HG02678 (cell line): Measurements from ENCODE around the gene TTC28.

Experiments
- ATAC-seq: cut with Tn5 transposase; IDR thresholded peaks from one replicate; pipeline ENCODE4 v1.9.1; 2021; ENCODE audit warnings: mild to moderate bottlenecking, moderate library complexity; ENCODE audit not compliant: unreplicated experiment

The TTC28 gene

DNA sequence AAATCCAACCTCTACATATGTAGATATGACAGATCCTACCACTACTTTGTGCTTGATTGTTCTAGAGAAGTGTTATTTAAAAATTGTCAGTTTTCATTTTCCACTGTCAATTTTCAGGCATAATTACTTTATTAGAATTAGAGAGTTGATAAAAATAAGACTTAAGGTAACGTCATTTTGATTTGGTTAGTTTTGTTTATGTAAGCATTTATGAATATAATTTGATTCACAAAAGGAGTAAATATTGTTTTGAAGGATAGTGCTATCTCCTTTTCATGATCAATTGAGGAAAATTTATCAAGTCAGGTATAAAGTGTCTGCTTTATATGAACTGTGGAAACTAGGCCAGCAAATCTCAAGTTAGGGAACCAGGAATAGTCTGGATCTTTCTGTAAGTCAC lies 718.0 kb downstream of the TTC28 start:
- no peak for ATAC-seq

DNA sequence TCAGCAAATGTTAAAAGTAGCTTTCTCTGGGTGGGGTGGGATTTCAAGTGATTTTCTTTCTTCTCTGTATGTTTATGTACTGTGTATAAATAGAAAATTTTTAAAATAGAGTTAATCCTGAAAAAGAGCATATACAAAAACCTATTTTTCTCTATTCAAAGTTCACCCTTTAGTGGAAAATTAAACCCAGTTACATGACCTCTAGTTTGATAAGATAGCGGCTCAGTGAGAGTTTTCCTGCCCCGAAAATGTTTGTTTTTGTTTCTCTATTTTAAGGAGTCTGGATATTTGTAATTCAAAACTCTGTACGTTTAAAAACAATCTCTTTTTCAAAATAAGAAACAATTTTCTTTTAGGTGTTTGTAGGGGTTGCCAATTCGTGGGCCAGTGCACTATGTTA lies 718.5 kb downstream of the TTC28 start:
- ATAC-seq: no peak

DNA sequence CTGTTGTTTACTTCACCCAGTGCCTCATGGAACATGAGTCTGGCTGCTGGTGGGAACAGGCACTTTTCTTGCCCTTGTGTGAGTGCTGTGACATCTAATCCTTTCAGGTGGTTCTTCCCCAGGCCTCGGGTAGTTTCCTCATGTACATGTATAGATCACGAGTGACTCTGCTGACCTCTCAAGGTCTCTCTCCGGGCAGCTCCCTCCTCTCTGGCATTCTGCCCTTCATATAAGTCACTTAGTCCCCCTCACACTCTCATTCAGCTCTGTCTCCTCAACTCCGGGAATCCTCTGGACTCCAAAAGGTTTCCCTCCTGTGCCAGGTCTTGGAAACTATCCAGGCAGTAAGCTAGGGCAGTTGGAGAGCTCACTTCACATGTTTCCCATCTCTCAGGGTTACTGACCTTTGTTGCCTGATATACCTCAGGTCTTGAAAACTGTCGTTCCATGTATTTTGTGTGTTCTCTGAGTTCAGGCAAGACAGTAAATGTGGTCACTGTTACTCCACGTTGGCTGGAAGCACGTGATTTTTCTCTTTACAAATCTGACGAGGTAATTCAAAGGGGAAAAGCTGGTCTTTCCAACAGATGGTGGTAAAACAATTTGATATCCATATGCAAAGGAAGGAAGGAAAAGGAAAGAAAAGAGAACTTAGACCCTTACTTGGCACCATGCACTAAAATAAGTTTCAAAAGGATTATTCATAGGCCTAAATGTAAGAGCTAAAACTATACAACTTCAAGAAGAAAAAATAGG lies 720.1 kb downstream of the TTC28 start:
- no peak for ATAC-seq

DNA sequence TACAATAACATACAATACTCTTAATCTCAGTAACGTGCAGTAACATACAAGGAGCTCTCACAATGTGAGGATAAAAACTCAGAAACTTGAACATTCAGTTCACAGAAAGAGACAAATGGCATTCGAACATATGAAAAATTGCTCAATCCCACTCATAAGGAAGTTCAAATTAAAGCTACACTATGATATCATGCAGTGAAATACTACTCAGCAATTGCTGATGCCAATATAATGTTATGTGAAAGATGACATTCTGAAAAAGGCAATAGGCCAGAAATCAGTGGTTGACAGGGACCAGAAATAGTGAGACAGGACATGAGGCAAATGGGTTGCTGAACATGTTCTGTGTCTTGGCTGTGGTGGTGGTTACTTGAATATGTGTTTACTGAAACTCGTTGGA lies 726.9 kb downstream of the TTC28 start:
- ATAC-seq: no peak

DNA sequence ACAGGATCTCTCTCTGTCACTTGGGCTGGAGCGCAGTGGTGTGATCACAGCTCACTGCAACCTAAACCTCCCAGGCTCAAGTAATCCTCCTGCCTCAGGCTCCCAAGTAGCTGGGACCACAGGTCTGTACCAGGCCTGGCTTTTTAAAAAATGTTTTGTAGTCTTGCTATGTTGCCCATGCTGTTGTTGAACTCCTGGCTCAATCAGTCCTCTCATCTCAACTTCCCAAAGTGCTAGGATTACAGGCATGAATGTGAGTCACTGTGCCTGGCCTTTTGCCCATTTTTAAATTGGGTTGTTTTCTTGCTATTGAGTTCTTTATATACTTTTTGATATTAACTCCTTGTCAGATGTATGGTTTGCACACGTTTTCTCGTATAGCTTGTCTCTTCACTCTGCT lies 727.5 kb downstream of the TTC28 start:
- ATAC-seq: no peak

DNA sequence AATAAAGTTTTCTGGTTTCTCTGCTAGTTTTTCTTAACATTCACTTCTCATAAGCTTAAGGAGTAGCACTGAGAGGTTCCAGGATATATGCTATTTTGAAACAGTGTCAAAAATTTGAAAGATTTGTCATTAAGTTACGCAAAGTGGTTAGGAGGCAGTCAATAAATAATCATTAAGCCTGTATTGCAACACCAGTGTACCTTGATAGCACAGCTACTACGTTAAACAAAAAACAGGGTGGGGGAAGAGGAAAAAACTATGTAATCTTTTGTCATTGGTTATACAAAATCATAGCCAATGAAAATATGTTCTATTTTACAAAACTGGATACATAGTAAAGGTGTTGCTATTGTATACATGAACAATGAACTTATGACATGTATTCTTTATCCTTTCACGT lies 730.2 kb downstream of the TTC28 start:
- ATAC-seq: no peak

DNA sequence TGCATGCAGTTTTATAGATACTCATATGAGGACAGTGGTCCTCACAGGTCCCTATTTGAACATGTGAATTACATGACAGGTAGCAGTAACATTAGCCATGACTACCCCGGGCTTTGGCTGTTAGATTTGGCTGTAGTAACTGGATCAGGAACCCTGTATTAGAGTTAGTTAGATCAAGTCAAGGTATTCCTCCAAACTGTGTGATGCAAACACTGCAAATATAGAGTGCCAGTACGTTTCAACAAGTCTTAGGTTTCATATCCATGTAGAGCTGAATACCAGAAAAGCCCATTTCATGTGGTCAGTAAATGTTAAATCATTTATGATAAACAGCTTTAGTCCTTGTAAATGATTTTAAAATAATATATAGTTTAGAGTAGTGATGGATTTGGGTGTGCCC lies 731.1 kb downstream of the TTC28 start:
- ATAC-seq: no peak

DNA sequence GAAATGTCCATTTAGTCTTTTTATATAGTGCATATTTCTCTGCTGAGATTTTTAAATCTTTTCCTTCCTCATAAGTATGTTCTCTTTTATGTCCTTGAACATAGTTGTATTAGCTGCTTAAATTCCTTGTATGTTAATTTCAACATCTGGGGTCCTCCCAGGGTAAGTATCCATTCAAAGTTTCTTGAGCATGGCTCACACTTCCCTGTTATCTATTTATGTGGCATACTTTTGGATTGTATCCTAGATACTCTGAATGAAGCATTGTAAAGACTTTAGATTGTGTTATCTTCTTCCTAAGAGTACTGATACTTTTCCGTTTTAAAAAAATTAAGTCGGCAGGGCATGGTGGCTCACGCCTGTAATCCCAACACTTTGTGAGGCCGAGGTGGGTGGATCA lies 732.2 kb downstream of the TTC28 start:
- ATAC-seq: no peak

DNA sequence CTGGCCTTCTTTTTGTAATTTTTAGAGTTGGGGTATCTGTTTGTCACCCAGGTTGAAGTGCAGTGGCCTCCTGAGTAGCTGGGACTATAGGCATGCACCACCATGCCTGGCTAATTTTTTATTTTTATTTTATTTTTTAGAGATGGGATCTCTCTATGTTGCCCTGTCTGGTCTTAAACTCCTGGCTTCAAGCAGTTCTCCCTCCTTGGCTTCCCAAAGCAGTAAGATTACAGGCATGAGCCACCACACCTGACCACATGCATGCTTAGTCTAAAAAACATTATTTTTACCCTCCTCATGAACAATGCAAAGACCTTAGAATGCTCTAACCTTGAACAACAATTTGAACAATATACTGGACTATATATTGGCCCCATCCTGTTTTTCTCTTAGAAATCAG lies 738.5 kb downstream of the TTC28 start:
- no peak for ATAC-seq

DNA sequence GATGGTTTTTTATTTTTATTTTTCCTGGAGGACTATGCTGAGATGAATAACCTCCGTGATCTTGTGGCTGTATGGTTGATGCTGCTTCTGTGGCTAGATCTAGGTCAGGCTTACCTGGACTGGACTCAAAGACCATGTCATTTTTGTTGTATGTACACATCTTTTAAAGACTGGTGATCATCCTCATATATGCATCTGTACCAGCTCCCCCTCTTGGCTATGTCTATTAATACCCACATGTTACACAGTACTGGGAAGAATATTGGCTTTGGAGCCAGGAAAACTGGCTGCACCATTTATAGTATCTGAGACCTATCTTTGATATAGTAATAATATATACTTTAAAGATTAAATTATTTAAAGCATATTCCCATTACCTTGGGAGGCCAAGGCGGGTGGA lies 742.2 kb downstream of the TTC28 start:
- no peak for ATAC-seq

DNA sequence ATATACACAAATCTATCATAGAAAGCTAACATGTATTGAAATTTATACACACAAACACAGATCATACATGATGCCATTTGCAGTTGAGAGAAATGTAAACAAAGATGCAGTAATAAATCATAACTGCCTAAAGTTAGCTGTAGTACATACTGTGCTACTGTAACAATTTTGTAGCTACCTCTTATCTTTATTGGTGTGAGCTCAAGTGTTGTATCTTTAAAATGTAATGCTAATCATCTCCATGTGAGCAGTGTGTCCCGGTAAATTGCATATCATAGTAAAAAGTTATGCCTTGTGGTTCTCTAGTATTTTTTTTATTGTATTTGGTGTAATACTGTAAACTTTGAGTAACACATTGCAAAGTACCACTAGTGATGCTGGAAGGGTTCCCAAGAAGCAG lies 743.7 kb downstream of the TTC28 start:
- ATAC-seq: no peak

DNA sequence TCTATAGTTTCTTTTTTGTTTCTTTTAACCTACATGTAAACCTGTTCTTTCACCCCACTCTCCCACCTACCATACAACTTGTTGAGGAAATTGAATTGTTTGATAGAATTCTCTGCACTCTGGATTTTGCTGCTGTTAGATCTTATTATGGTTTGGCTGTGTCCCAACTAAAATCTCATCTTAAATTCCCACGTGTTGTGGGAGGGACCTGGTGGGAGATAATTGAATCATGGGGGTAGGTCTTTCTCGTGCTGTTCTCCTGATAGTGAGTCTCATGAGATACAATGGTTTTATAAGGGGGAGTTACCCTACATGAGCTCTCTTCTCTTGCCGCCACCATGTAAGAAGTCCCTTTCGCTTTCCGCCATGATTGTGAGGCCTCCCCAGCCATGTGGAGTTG lies 745.6 kb downstream of the TTC28 start:
- no peak for ATAC-seq

DNA sequence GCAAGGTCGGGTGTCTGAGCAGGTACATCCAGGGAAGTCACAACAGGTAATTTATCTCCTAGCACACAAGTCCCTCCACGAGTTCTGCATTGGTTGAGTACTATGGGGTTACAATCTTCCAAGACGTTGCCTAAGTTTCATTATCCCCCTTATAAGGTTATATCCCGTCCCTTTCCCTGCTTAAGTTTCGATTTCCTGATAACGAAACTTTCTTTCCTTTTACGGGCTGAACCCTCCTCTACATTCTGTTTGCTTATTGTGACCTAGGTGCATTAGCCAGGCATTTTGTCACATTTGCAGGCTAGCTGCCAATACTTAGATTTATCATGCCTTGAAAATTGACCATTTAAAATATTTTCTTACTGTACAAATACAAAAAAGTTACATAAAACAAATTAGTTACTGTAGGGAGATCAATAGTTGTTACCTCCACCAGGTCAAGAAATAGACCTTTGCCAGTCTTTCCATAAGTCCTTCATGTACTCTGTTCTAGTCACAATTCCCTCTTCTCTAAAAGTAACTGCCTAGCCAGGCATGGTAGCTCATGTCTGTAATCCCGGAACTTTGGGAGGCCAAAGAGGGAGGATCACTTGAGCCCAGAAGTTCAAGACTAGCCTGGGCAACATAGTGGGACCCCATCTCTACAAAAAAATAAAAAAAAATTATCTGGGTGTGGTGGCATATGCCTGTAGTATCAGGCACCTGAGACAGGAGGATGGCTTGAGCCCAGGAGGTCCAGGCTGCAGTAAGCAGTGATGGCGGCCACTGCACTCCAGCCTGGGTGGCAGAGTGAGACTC lies 746.3 kb downstream of the TTC28 start:
- ATAC-seq: no peak

DNA sequence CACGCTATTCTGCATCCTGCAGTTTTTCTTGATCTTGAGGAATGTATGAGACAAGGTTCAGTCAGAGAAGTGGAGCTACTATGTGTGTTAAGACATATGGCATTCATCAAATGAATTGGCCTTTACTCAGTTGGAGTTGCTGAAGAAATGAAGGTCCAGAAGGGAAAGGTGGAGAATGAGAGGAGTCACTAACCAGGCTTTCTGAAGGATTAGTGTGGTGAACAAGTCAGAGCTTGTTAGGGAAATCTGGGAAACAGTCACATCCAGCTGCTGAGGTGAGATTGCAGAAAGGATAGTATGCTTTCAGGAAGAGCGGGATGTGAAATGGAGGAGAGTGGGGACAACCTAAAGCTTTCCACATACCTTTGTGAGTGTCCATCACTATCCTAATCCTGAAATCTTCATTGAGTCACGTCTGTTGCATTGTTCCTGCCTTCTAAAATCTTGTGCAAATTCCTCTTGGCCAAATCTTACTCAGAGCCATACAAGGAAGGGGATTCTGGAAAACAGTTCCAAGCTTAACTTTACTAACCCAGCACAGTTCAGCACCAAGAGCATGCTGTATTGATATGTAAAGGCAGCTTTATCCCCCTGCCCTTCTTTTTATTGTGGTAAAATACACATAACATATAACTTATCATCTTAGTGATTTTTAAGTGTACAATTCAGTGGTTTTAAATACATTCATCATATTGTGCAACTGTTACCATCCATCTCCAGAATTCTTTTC lies 749.1 kb downstream of the TTC28 start:
- no peak for ATAC-seq
